H4 (cell line): ENCODE data around the gene IFT25. TPM values are rescaled to one million over a fixed set of nuclear protein-coding genes. Genes with fewer than 3 reads are reported as not detected.

ENCODE experiments used
- DNase-seq: peaks from one replicate; pipeline ENCODE4 v3.0.0-alpha.2; 2015; ENCODE audit warnings: low spot score
- total RNA-seq: library from RNA; depleted of rRNA; stranded (reverse); fragments of >200 nt; shearing (Covaris generic); gene quantifications from 2 replicates; pipeline ENCODE4 v1.2.3, GENCODE V29; 2014

The IFT25 gene
- total RNA-seq, 1 experiment from 2014 or later, result 86.5 TPM

DNA sequence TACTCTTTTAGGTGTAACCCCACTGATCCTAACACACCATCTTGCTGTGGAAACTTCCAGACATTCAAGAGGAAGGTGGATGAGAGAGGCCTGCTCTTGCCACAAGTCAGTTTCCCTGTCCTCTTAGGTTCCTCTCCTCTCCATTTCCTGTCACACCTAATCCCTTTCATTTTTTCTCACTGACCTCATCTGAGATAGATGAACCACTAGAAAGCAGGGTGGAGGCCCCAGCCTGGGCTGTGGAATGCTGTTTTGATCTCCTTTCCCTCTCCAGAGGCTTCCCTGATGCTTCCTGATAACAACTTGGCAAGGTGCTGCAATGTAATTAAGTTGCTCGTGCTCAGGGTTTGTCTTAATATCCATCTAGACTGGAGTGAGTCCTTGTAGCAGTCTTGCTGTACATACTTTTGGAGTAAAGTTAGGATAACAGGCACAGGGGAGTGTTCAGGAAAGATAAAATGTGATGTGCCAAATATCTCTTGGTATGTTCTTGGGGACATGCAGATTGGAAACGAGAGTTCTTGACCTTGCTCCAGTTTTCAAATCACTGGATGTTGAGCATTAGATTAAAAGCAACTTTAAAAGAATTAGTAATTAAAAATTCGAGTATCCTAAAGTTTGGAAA, 11.8 kb upstream of the IFT25 start:
- DNase-seq, result peak; percentile 21

DNA sequence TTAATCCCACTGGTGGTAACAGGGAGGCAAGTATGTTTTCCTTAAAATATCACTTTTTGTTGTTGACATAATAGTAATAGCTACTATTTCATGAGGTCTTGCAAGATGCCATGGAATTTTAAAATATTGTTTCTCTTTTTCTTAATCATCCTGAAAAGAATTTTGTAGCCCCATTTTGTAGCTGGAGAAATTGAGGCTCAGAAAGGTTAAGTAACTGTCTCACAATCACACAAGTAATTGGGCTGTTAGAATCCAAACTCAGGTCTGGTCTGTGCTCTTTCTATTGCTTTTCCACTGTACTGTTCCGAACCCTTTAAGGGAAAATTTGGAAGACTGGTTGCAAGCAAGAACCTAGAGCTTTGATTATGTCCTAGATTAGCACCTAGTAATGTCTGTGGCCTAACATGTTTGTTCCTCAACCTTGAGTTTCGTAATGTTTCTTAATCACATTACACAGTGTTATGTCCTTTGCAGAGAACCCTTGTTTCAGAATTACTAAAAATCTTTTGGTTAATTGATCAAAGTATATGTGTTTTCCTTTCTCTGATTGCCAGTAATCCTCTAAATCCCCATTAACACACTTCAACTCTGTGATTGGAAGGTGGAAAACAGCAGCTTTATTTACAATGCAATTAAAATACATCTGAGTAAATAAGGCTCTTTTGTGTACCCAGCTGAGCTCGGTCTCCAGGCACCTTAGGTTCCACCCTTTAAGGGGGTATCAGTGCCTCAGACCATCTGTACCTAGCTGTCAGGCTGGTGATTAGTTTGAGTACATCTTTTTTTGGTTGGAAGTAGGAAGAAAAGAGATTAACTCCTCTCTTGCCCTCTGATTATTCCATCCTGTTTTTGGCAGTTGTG, 11.0 kb upstream of the IFT25 start:
- no peak for DNase-seq

- no peak for DNase-seq
These were observed 8.6 kb upstream of the IFT25 start for GRCh38 chr1:53954128-53954527.

DNA sequence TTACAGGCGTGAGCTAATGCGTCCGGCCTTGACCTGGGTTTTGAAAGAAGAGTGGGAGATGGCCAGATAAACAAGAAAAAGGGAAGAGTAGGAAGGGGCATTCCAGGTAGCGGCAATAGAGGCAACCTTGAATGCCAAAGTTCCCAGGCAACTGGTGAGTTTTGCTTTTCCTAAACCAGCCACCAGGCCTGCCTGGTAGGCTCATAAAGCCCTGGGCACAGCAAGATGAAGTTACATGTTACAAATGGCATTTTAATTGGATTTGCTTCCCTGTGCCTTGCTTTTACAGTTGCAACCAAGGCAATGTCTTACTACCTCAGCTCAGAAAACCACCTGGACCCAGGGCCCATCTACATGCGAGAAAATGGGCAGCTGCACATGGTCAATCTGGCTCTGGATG, 6.2 kb upstream of the IFT25 start:
- no peak for DNase-seq

GRCh38 chr1:53949023-53949990, 3.8 kb upstream of the IFT25 start:
- DNase-seq, result peak; percentile 53

DNA sequence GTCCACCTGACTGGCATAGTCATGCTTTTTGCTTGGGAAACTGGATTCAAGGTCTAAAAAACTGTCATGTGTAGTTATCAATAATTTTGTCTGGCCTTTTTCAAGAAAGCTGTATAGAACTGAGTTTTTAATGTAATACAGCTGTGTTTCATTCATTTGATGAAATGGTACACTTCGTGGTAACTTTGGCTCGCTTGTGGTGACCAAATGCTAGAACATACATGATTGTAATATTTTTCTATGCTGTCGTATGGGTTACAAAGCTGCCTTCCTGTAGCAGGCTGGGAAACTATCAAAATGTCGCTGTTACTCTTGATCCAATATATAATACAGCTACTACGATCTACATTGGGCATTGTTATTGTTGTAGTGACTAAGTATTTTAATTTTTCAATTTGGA, 2.8 kb upstream of the IFT25 start:
- DNase-seq, result no peak

- DNase-seq, result no peak
These were observed 1.8 kb upstream of the IFT25 start for GRCh38 chr1:53947172-53947907.

- no peak for DNase-seq
These were observed 1.0 kb upstream of the IFT25 start, which contains the start of gene LRRC42 for GRCh38 chr1:53946252-53947171. TSS of gene LRRC42 (plus strand) at chr1:53946350. CDS start at chr1:53952000, 5,650 bp downstream.

- DNase-seq, result no peak
These were observed 391 bp downstream of the IFT25 start for GRCh38 chr1:53945183-53945432.

DNA sequence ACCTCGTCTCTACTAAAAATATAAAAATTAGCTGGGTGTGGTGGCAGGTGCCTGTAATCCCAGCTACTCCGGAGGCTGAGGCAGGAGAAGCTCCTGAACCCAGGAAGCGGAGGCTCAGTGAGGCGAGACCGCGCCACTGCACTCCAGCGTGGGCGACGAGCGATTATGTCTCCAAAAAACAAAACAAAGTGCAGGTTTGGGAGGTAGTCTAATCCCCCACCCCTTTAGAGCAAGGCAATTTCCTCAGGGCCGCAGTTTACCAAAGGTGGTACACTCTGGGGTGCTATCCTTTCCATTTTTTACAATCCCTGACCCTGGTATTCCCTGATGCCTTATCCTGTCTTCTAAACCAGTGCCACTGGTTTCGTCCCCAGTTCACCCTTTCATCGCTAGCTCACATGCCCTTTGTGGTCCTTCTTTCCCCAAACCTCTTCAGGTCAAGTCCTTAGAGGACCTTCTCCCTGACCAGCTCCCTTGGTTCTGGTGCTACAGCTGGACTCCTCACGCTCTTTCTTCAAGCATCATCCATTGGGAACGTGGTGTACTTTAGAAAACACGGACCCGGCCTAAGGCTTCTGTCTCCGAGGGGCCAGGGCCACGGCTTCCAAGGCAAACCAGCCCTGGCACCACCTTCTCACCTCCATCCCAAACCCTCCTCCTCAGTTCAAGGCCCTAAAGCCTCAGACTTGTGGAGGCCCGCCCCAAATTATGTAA, 873 bp downstream of the IFT25 start:
- DNase-seq, result no peak

DNA sequence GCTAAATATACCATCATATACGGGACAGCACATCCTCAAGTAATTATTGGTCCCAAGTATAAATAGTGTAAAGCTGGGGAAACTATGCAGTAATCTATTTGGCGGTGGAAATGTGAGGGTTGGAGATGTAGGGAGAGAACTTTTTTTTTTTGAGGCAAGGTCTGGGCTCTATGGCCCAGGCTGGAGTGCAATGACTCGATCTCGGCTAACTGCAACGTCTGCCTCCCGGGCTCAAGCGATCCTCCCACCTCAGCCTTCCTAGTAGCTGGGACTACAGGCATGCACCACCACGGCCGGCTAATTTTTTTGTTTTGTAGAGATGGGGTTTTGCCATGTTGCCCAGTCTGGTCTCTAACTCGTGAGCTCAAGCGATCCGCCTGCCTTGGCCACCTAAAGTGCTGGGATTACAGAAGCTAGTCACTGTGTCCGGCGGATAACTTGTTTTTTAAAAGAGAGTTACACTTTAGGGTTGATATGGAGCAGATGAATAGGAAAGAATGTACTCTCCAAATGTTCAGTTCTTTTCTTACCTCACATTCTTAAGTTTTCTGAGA, 1.9 kb downstream of the IFT25 start:
- no peak for DNase-seq

GRCh38 chr1:53943090-53943489, 2.4 kb downstream of the IFT25 start:
- no peak for DNase-seq

DNA sequence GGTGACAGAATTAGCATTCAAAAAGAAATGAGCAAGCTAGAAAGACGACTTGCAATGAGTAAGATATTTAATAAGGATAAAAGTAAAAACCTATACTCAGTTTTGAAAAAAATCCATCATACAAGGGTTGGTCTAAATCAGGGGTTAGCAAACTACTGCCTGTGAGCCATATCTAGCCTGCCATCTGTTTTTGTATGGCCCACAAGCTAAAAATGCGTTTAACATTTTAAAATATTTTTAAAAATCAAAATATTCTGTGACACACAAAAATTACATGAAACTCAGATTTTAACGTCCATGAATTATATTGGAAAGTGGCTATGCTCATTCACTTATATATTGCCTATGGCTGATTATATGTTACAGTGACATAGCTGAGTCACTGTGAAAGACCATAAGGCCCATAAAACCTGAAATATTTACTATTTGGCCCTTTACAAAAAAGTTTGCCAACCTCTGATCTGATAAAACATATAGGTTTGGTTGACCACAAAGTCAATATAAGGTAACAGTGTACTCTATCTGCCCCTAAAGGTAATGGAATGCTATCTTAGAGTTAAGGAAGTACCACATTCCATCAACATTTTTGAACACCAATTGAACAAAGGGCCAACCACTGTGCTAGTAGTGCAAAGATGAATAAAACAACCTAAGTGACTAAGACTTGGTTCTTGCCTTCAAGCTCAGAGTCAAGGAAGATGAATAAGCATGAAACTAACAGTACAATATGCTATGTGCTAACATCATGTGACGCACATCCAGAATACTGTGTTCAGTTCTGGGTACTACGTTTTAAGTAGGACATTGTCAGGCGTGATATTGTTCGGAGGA, 3.2 kb downstream of the IFT25 start:
- DNase-seq, result no peak

DNA sequence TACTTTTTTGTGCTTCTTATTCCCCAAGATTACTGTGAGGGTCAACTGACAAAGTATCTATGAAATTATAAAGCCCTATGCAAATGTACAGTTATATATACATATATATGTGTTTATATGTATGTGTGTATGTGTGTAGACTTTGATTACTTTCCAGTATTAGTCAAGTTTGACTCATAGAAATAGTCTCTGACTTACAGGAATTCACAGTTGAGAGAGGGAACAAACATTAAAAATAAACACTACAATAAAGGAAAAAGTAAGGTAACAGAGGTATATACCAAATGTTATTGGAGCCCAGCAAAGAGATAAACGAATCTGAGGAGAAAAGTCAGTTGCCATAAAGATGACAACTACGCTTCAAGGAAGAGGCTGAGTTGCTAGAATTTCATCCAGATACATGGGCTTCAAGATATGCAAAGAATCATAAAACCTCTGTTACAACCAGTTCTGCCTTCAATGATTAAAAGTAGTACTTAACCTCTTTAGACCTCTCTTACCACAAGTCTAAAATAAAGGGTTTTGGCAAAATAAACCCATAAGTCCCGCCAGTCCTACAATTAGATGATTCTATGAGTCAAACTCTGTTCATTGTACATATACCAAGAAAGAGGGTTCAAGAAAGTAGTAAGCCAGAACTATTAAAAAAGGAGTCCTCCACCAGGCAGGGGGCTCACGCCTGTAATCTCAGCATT, 7.2 kb downstream of the IFT25 start:
- no peak for DNase-seq

DNA sequence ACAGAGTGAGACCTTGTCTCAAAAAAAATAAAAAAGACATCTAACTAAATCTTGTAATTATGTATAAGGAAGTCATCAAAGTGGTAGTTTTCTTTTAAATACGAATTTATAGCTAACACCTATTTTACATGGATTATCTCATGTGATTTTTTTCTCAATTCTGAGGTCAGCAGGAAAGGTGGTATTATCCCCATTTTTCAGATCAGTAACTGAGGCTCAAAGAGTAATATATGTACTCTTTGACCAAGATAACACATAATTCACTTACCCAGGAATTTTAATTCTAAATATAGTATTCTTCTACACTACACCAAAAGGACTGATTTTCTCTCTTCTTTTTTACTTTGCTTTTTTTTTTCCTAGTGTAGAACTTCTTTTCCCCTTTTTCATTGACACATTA, 9.1 kb downstream of the IFT25 start:
- no peak for DNase-seq

- DNase-seq, result no peak
These were observed 11.2 kb downstream of the IFT25 start for GRCh38 chr1:53934170-53934765.

DNA sequence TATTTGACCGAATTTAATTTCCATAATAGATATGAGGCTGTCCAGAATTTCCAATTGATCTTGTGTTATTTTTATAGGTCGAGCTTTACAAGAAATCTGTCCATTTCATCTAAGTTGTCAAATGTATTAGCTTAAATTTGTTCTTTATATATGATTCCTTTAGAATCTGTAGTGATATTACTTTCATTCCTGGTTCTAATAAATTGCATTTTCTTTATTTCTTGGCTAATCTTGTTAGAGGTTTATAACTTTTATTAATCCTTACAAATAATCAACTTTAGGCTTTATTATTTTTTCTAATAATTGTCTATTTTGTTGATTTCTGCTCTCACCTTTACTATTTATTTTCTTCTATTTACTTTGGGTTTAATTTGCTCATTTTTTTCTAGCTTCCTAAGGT, 14.0 kb downstream of the IFT25 start:
- DNase-seq, result no peak

DNA sequence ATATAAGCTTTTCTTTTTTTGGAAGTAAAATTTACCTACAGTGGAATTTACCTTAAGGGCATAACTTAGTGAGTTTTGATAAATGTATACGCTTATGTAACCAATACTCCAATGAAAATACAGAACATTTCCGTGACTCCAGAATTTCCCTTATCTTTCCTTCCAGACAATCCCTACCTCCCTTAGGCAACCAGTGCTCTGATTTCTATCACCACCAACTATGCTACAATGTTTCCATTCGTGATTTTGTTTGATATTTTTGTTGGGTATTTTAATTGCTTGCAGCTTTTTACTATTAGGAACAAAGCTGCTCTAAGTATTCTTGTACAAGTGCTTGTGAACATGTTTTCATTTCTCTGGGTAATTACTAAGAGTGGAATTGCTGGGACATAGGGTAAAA, 14.6 kb downstream of the IFT25 start:
- no peak for DNase-seq
